ENCODE results near the gene BRAF. TPM values are rescaled to one million over a fixed set of nuclear protein-coding genes. Genes with fewer than 3 reads are reported as not detected.
"Not testable (repeated sequence)": the region's sequence is repeated elsewhere in the genome, so short reads cannot be mapped to it uniquely, and the experiment has no call there.

The BRAF gene
- total RNA-seq, 1 donor from 2014 or later = 40.2 TPM

DNA sequence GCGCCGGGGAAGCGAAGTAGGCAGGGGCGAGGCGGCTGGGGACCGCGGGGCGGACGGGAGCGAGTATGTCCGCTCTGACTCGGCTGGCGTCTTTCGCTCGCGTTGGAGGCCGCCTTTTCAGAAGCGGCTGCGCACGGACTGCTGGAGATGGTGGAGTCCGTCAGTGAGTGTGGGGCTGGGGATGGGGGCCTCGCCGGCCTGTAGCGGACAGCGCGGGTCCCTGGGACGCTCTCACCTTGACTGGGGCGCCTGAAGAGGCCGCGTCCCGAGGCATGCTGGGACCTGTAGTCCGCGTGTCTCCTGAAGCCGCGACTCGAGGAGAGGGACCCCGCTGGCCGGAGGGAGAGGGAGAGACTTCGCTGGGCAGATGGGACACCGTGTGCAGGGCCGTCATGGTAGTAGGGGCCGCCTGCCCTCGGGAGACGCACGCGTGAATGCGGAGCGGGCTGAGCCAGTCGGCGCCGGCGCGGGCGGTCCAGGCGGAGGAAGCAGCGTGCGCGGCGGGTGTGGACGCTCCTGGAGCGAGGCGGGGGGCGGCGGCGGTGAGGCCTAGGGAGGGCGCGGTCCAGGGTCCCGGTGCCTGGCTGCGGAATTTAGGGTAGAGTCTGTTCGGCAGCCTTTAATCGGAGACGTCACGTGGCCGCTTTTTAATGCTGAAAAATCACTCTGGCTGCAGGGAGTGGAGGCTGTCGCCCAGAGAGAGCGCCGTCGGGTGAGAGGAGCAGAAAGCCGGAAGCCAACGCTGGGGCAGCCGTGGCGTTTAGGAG is 227.9 kb downstream of the BRAF start, which contains the start of gene NDUFB2:
Gene NDUFB2, plus strand, starts transcription at position 29 of the 767 bp plus-strand sequence. Its CDS starts 37 bp downstream, at position 66.
- peaks cover 8% of the 10 kb centered on the region for H3K36me3 ChIP-seq
- TF ChIP-seq CTCF (IDR thresholded peaks at IDR 0.05) = no peak
- H3K27ac ChIP-seq = peak within 1 kb of the TSS; percentile 91
- DNase-seq = peak; percentile 92
- H3K27me3 ChIP-seq = no peaks in the 10 kb centered on the region
- H3K4me3 ChIP-seq = peak within 1 kb of the TSS; percentile 73
- peaks cover 16% of the 10 kb centered on the region for H3K4me1 ChIP-seq
- peak; percentile 95 for ATAC-seq
- intact Hi-C loops (cut with DNase I) = no loop called here
- H3K9me3 ChIP-seq = no peaks in the 10 kb centered on the region

DNA sequence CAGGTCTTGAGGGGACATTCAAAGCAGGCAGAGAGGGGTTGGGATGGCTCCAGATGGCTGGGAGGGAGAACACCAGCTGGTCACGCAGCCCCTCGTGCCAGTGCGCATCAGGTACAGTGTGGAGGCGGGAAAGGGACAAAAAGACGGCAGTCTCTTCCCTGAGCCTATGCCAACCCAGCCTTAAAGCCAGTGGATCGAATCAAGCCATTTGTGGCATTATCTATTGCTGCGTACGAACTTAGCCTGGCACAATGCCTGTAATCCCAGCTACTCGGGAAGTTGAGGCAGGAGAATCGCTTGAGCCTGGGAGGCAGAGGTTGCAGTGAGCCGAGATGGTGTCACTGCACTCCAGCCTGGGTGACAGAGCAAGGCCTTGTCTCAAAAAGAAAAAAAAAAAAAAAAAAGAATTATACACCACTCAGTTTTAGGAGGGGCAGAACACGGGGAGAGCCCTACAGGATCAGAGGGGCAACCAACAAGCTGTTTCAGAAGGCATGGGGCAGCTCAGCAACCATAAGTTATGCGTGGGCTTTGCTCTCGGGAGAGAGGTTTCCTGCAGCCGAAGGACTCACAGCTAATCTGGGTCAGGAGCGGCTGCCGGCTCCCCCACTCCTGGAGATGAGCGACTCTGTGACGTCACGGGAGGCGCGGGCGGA is 228.6 kb downstream of the BRAF start:
- Histone ChIP-seq H3K9me3 (no peaks in the 10 kb centered on the region), H3K27ac (peak overlapping the region; percentile 91), H3K4me3 (peak overlapping the region; percentile 73), H3K36me3 (peaks cover 12% of the 10 kb centered on the region), H3K4me1 (peaks cover 16% of the 10 kb centered on the region), H3K27me3 (no peaks in the 10 kb centered on the region)
- ATAC-seq (no peak), DNase-seq (peak; percentile 98)
- intact Hi-C loops (cut with DNase I) = no loop called here
- no peak for TF ChIP-seq CTCF (IDR thresholded peaks at IDR 0.05)

GRCh38 chr7:140695381-140695780 is 229.3 kb downstream of the BRAF start:
- Histone ChIP-seq H3K4me3 (no peak overlapping the region), H3K27me3 (no peaks in the 10 kb centered on the region), H3K36me3 (peaks cover 12% of the 10 kb centered on the region), H3K27ac (no peak overlapping the region), H3K4me1 (peaks cover 16% of the 10 kb centered on the region), H3K9me3 (no peaks in the 10 kb centered on the region)
- ATAC-seq (no peak), DNase-seq (no peak)
- no peak for TF ChIP-seq CTCF (IDR thresholded peaks at IDR 0.05)
- intact Hi-C loops (cut with DNase I) = no loop called here

GRCh38 chr7:140694592-140694991 is 230.1 kb downstream of the BRAF start:
- Histone ChIP-seq H3K36me3 (peaks cover 18% of the 10 kb centered on the region), H3K4me3 (no peak overlapping the region), H3K4me1 (peaks cover 13% of the 10 kb centered on the region), H3K27ac (no peak overlapping the region), H3K9me3 (no peaks in the 10 kb centered on the region), H3K27me3 (no peaks in the 10 kb centered on the region)
- TF ChIP-seq CTCF (IDR thresholded peaks at IDR 0.05) = no peak
- ATAC-seq = no peak
- intact Hi-C loops (cut with DNase I) = no loop called here
- no peak for DNase-seq

DNA sequence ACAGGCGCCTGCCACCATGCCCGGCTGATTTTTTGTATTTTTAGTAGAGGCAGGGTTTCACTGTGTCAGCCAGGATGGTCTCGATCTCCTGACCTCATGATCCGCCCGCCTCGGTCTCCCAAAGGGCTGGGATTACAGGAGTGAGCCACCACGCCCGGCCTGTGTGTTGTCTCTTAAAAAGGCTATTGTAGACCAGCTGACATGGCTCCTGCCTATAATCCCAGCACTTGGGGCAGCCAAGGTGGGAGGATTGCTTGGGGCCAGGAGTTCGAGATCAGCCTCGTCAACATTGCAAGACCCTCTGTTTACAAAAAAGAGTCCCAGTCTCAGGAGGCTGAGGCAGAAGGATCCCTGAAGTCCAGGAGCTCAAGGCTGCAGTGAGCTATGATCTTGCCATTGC is 230.9 kb downstream of the BRAF start:
- Histone ChIP-seq H3K4me1 (peaks cover 12% of the 10 kb centered on the region), H3K36me3 (peaks cover 23% of the 10 kb centered on the region)
- ATAC-seq; DNase-seq; H3K9me3 ChIP-seq; H3K27ac ChIP-seq; intact Hi-C loops (cut with DNase I); H3K27me3 ChIP-seq; H3K4me3 ChIP-seq: not testable (repeated sequence)

DNA sequence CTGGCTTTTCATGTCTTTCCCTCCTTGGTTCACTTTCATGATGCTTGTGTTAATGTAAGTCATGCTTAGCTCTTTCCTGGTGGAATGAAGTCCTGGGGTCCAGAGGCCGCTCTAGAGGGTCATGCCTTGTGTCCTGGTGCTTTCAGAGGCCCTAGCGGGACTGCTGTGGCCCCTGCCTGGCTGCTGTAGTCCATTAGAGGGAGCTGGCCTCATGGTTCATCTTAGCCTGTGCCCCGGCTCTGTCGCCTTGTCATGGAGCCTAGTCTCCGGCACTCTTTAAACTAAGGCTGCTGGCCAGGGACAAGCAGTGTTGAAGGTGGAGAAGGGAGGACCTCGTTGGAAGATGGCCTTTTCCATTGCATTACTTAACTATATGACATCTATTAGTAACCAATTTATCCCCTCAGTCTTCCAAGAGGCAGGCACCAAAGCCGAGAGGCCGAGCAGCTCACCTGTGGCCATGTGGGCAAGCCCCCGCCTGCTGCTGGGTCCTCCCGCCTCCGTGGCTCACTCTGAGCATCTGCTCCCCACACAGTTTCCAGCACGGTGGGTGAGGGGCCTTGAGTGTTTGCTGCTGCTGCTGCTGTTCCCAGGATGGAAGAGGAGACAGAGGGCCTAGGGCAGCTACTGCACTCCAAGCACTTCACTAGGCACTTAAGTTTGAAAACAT is 233.2 kb downstream of the BRAF start:
- Histone ChIP-seq H3K27me3 (no peaks in the 10 kb centered on the region), H3K36me3 (peaks cover 35% of the 10 kb centered on the region), H3K4me1 (no peaks in the 10 kb centered on the region), H3K9me3 (no peaks in the 10 kb centered on the region), H3K27ac (no peak overlapping the region), H3K4me3 (no peak overlapping the region)
- TF ChIP-seq CTCF (IDR thresholded peaks at IDR 0.05) = no peak
- intact Hi-C loops (cut with DNase I) = no loop called here
- no peak for ATAC-seq
- no peak for DNase-seq
